ENCODE results near the gene JMJD7.

The JMJD7 gene

DNA sequence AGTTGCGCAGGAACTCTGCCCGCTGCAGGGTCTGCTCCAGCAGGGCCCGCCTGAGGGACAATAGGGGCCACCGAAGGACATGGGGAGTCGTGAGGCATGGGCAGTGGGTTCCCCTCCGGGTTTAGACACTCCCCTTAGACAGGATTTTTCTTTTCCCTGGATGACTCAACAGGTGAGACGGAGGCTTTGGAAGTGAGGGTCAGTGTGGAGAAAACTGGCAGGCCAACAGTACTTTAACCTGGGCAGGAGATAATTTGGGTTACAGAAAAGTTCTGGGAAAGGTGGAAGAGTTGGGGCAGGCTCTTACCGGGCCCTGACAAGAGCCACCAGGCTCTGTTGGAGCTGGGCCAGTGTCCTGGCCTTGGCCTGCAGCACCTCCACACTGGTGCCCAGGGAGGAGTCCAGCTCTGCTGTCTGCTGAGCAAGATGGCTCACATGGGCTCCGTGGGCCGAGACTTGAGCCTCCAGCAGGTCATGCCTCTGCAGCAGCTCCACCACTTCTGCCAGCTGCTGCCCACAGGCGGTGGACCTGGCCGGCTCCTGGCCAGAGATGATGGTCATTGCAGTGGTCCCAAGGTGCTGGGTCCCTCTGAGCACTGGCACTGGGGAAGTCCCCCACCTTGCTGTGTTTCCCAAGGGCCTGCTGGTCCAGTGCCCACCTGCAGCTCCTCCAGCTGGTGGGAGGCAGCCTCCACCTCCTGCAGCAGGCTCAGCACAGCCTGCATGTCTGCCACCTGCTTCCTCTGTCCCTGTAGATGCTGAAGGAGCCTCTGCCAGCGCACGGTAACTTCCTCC lies 55.0 kb downstream of the JMJD7 start:
- Histone ChIP-seq H2AFZ (ENCODE audit: low read depth, low read length) (no peak overlapping the region), H3K4me3 (ENCODE audit: low read depth in 1 of 2, low read length in 2 of 2) (no peak overlapping the region), H3K9ac (ENCODE audit: low read depth, low read length) (no peak overlapping the region), H3K27me3 (ENCODE audit: insufficient read depth, low read length, poor library complexity) (no peaks in the 10 kb centered on the region), H3K27ac (ENCODE audit: low read length) (no peak overlapping the region), H3K9me3 (ENCODE audit: insufficient read depth, low read length, severe bottlenecking) (no peaks in the 10 kb centered on the region), H3K4me1 (ENCODE audit: insufficient read depth, low read length) (no peaks in the 10 kb centered on the region), H3K36me3 (ENCODE audit: insufficient read depth, low read length) (no peaks in the 10 kb centered on the region), H4K20me1 (ENCODE audit: insufficient read depth, low read length) (no peaks in the 10 kb centered on the region), H3K79me2 (ENCODE audit: insufficient read depth, low read length) (no peaks in the 10 kb centered on the region), H3K4me2 (ENCODE audit: insufficient read depth, low read length) (no peak overlapping the region)
- no peak for TF ChIP-seq EZH2 (IDR thresholded peaks at IDR 0.05; ENCODE audit: borderline replicate concordance, low read depth, low read length, severe bottlenecking)
- TF ChIP-seq, protein P1, sequence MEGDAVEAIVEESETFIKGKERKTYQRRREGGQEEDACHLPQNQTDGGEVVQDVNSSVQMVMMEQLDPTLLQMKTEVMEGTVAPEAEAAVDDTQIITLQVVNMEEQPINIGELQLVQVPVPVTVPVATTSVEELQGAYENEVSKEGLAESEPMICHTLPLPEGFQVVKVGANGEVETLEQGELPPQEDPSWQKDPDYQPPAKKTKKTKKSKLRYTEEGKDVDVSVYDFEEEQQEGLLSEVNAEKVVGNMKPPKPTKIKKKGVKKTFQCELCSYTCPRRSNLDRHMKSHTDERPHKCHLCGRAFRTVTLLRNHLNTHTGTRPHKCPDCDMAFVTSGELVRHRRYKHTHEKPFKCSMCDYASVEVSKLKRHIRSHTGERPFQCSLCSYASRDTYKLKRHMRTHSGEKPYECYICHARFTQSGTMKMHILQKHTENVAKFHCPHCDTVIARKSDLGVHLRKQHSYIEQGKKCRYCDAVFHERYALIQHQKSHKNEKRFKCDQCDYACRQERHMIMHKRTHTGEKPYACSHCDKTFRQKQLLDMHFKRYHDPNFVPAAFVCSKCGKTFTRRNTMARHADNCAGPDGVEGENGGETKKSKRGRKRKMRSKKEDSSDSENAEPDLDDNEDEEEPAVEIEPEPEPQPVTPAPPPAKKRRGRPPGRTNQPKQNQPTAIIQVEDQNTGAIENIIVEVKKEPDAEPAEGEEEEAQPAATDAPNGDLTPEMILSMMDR (IDR thresholded peaks at IDR 0.05; ENCODE audit: borderline replicate concordance, extremely low read depth, low read length, poor library complexity, severe bottlenecking): no peak
- ATAC-seq (ENCODE audit: insufficient read depth, low read depth) (peak; percentile 54; the same call in 1 of the 3 replicates), DNase-seq (peak; percentile 8)

DNA sequence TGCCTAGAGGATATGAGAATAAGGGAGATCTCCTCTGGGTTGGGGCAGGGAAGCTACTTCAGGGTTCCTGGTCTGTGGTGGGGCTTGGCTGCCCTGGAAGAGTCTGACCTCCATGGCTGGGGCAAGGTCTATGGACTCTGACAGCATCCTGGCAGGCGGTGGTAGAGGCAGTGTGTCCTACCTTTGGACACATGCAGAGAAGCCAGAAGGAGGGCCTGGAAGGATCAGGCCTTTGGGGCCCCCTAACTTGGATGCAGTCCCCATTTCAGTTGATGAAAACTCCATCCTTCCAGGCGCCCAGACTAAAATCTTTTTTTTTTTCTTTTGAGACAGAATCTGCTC lies 55.6 kb downstream of the JMJD7 start:
- no peak overlapping the region for H3K27ac ChIP-seq (ENCODE audit: low read length)
- H3K4me2 ChIP-seq (ENCODE audit: insufficient read depth, low read length): no peak overlapping the region
- H3K9me3 ChIP-seq (ENCODE audit: insufficient read depth, low read length, severe bottlenecking): no peaks in the 10 kb centered on the region

DNA sequence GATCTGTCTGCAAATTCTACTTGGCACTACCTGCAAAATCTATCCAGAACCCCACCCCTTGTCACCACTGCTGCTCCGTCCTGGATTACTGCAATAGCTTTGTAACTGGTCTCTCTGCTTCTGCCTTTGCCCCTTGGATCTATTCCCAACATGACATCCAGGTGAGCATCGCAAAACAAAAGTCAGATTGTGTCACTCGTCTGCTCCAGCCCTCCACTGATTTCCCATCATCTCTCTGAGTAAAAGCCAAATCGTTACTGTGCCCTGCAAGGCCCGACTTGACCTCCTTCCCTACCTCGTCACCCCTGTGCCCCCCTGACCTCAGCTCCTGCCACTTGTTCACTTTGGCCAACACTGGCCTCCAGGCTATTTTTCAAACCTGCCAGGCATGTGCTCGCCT lies 56.6 kb downstream of the JMJD7 start:
- H2AFZ ChIP-seq (ENCODE audit: low read depth, low read length): no peak overlapping the region
- H3K4me1 ChIP-seq (ENCODE audit: insufficient read depth, low read length): no peaks in the 10 kb centered on the region
- no peak overlapping the region for H3K4me2 ChIP-seq (ENCODE audit: insufficient read depth, low read length)
- H3K79me2 ChIP-seq (ENCODE audit: insufficient read depth, low read length): no peaks in the 10 kb centered on the region
- TF ChIP-seq EZH2 (IDR thresholded peaks at IDR 0.05; ENCODE audit: borderline replicate concordance, low read depth, low read length, severe bottlenecking): no peak
- TF ChIP-seq, protein P1 (IDR thresholded peaks at IDR 0.05; ENCODE audit: borderline replicate concordance, extremely low read depth, low read length, poor library complexity, severe bottlenecking): no peak
- no peaks in the 10 kb centered on the region for H3K27me3 ChIP-seq (ENCODE audit: insufficient read depth, low read length, poor library complexity)
- no peak overlapping the region for H3K9ac ChIP-seq (ENCODE audit: low read depth, low read length)
- ATAC-seq (ENCODE audit: insufficient read depth, low read depth): no peak
- no peaks in the 10 kb centered on the region for H3K36me3 ChIP-seq (ENCODE audit: insufficient read depth, low read length)
- H4K20me1 ChIP-seq (ENCODE audit: insufficient read depth, low read length): no peaks in the 10 kb centered on the region
- no peaks in the 10 kb centered on the region for H3K9me3 ChIP-seq (ENCODE audit: insufficient read depth, low read length, severe bottlenecking)
- no peak overlapping the region for H3K27ac ChIP-seq (ENCODE audit: low read length)
- no peak overlapping the region for H3K4me3 ChIP-seq (ENCODE audit: low read depth in 1 of 2, low read length in 2 of 2)
- DNase-seq: no peak

More for the DNA sequence above, 55.6 kb downstream of the JMJD7 start:
- Histone ChIP-seq H3K27me3 (ENCODE audit: insufficient read depth, low read length, poor library complexity) (no peaks in the 10 kb centered on the region), H3K4me3 (ENCODE audit: low read depth in 1 of 2, low read length in 2 of 2) (no peak overlapping the region), H2AFZ (ENCODE audit: low read depth, low read length) (no peak overlapping the region), H3K36me3 (ENCODE audit: insufficient read depth, low read length) (no peaks in the 10 kb centered on the region), H3K4me1 (ENCODE audit: insufficient read depth, low read length) (no peaks in the 10 kb centered on the region), H4K20me1 (ENCODE audit: insufficient read depth, low read length) (no peaks in the 10 kb centered on the region), H3K9ac (ENCODE audit: low read depth, low read length) (no peak overlapping the region), H3K79me2 (ENCODE audit: insufficient read depth, low read length) (no peaks in the 10 kb centered on the region)
- no peak for TF ChIP-seq EZH2 (IDR thresholded peaks at IDR 0.05; ENCODE audit: borderline replicate concordance, low read depth, low read length, severe bottlenecking)
- TF ChIP-seq, protein P1 (IDR thresholded peaks at IDR 0.05; ENCODE audit: borderline replicate concordance, extremely low read depth, low read length, poor library complexity, severe bottlenecking): no peak
- ATAC-seq (ENCODE audit: insufficient read depth, low read depth): no peak
- no peak for DNase-seq

Data from DND-41 (cell line).